ENCODE measurements around the gene ZNF496. TPM values are rescaled to one million over a fixed set of nuclear protein-coding genes. Genes with fewer than 3 reads are reported as not detected.
"Not testable (repeated sequence)": the region's sequence is repeated elsewhere in the genome, so short reads cannot be mapped to it uniquely, and the experiment has no call there.

Gene ZNF496
- 28.7 TPM for polyA plus RNA-seq (2013, experiment 1 of 2)
- 32.9 TPM for polyA plus RNA-seq (2013, experiment 2 of 2)

GRCh38 chr1:247331525-247332214 is at the start of gene ZNF496:
ZNF496 (minus strand) TSS chr1:247331867; CDS start chr1:247329578, 2,289 bp downstream.
- WGBS, result 1% methylated on average over 83 of the region's 93 CpGs
- H3K27ac ChIP-seq (ENCODE audit: low read depth, low read length), result peak within 1 kb of the TSS; percentile 88
- no peaks in the 10 kb centered on the region for H3K27me3 ChIP-seq (ENCODE audit: insufficient read depth, low read length)
- H3K4me3 ChIP-seq (ENCODE audit: low read length), result peak within 1 kb of the TSS; percentile 96
- no peaks in the 10 kb centered on the region for H3K9me3 ChIP-seq (ENCODE audit: insufficient read depth, low read depth, low read length)
- peak within 1 kb of the TSS; percentile 94 for H3K9ac ChIP-seq (ENCODE audit: low read depth, low read length)
- H3K4me1 ChIP-seq (ENCODE audit: insufficient read depth, low read length), result peaks cover 38% of the 10 kb centered on the region
- H3K36me3 ChIP-seq (ENCODE audit: insufficient read depth, low read length), result peaks cover 43% of the 10 kb centered on the region

DNA sequence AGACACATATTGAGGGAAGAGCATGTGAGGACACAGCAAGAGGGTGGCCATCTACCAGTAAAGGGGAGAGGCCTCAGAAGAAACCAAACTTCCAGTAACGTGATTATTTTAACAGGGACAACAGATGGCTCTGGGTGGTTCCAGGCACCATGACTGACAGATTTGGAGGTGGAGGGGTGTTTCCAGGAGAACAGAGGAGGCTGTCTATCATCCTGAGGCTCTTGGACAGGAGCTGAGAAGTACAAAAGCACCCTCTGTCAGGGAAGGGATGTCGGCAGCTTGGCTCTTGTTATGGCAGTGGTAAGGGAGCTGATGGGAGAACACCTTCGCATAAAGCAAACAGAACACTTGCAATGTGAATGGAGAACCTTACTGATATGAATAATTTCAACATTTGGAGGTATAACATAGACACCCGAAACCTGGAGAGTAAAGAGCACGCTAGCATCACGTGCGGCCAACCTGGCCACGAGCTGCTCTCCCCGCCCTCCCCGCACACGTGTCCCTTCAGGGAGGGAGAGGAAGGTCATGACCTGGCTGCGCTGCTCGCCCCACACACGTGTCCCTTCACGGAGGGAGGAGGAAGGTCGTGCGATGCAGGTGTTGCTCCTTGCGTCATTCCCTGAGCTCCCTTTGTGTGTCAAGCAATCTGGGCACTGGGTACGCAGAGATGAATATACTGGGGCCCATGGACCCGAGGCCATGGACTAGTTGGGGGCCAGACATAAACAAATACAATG is 46.8 kb upstream of the ZNF496 start:
- Histone ChIP-seq H3K36me3 (ENCODE audit: insufficient read depth, low read length) (peaks cover 3% of the 10 kb centered on the region; the same call in 1 of the 2 replicates), H3K9me3 (ENCODE audit: insufficient read depth, low read depth, low read length) (peaks cover 10% of the 10 kb centered on the region), H3K4me3 (ENCODE audit: low read length) (no peak overlapping the region), H3K27me3 (ENCODE audit: insufficient read depth, low read length) (no peaks in the 10 kb centered on the region), H3K9ac (ENCODE audit: low read depth, low read length) (no peak overlapping the region), H3K4me1 (ENCODE audit: insufficient read depth, low read length) (peaks cover 47% of the 10 kb centered on the region), H3K27ac (ENCODE audit: low read depth, low read length) (peak overlapping the region; percentile 83)
- 93% methylated on average over 20 of the region's 20 CpGs for WGBS

- H3K4me1 ChIP-seq (ENCODE audit: insufficient read depth, low read length), result peaks cover 47% of the 10 kb centered on the region
- WGBS, result 61% methylated on average over 7 of the region's 7 CpGs
- H3K4me3 ChIP-seq (ENCODE audit: low read length), result peak overlapping the region; percentile 52; the same call in 1 of the 2 replicates
- H3K27ac ChIP-seq (ENCODE audit: low read depth, low read length), result peak overlapping the region; percentile 83
- not testable (repeated sequence) for H3K36me3 ChIP-seq (ENCODE audit: insufficient read depth, low read length); H3K9me3 ChIP-seq (ENCODE audit: insufficient read depth, low read depth, low read length); H3K27me3 ChIP-seq (ENCODE audit: insufficient read depth, low read length)
- H3K9ac ChIP-seq (ENCODE audit: low read depth, low read length), result peak overlapping the region; percentile 71
Measured at GRCh38 chr1:247377656-247378055, 46.0 kb upstream of the ZNF496 start.

- H3K4me3 ChIP-seq (ENCODE audit: low read length), result peak overlapping the region; percentile 52
- peaks cover 47% of the 10 kb centered on the region for H3K4me1 ChIP-seq (ENCODE audit: insufficient read depth, low read length)
- 4% methylated on average over 7 of the region's 7 CpGs for WGBS
- peaks cover 3% of the 10 kb centered on the region; the same call in 1 of the 2 replicates for H3K36me3 ChIP-seq (ENCODE audit: insufficient read depth, low read length)
- peak overlapping the region; percentile 71 for H3K9ac ChIP-seq (ENCODE audit: low read depth, low read length)
- peaks cover 10% of the 10 kb centered on the region for H3K9me3 ChIP-seq (ENCODE audit: insufficient read depth, low read depth, low read length)
- peak overlapping the region; percentile 86 for H3K27ac ChIP-seq (ENCODE audit: low read depth, low read length)
- H3K27me3 ChIP-seq (ENCODE audit: insufficient read depth, low read length), result no peaks in the 10 kb centered on the region
Measured at GRCh38 chr1:247376659-247377058, 45.0 kb upstream of the ZNF496 start.

DNA sequence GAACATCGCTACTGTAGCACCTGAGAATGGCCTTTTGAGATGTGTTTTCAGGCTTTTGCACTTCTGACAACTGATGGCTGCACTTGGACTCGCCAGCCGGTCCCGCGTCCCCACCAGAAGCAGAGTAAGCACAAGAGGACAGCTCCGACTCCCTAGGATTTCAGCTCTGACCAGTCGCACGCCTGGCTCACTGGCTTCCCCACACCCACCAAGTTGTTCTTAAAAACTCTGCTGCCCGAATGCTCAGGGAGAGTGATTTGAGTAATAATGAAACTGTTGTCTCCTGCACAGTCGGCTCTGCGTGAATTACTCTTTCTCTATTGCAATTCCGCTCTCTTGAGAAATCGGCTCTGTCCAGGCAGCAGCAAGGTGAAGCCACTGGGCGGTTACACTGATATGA is 44.1 kb upstream of the ZNF496 start:
- peaks cover 52% of the 10 kb centered on the region for H3K4me1 ChIP-seq (ENCODE audit: insufficient read depth, low read length)
- H3K9ac ChIP-seq (ENCODE audit: low read depth, low read length), result peak overlapping the region; percentile 41; the same call in 1 of the 2 replicates
- H3K36me3 ChIP-seq (ENCODE audit: insufficient read depth, low read length), result peaks cover 3% of the 10 kb centered on the region; the same call in 1 of the 2 replicates
- H3K4me3 ChIP-seq (ENCODE audit: low read length), result peak overlapping the region; percentile 26
- H3K27me3 ChIP-seq (ENCODE audit: insufficient read depth, low read length), result no peaks in the 10 kb centered on the region
- peak overlapping the region; percentile 86 for H3K27ac ChIP-seq (ENCODE audit: low read depth, low read length)
- H3K9me3 ChIP-seq (ENCODE audit: insufficient read depth, low read depth, low read length), result peaks cover 10% of the 10 kb centered on the region
- WGBS, result 12% methylated on average over 14 of the region's 14 CpGs

DNA sequence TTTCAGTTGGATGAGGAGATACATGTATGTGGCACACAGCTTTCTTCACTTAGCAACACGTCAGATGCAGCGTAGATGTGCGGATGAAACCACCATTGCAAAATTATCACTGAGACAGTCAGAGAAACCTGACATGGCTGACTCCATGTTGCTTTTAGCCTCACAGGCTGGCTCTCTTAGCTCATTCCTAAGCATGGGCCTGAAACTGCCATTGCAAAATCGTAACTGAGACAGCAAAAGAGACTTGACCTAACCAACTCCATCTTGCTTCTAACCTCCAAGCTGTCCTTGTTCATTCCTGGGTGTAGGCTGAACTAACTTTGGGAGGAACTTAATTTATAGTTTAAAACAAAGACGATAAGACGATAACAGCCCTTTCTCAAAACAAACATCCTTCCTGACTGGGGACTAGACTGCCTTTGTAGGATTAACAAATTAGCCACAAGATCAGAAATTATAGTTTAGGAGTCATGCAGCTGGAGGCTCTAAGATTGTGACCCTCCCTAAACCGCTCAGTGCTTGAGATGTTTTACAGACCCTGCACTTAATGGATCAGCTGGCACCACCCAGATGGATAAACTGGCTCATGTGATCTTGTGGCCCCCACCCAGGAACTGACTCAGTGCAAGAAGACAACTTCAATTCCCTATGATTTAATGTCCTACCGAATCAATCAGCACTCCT is 43.1 kb upstream of the ZNF496 start:
- Histone ChIP-seq H3K9ac (ENCODE audit: low read depth, low read length) (0 out of 2 replicates have a peak overlapping the region, but pooled peaks have one; percentile 41), H3K4me1 (ENCODE audit: insufficient read depth, low read length) (peaks cover 57% of the 10 kb centered on the region), H3K27ac (ENCODE audit: low read depth, low read length) (peak overlapping the region; percentile 86; the same call in 1 of the 2 replicates)
- H3K9me3 ChIP-seq (ENCODE audit: insufficient read depth, low read depth, low read length); H3K4me3 ChIP-seq (ENCODE audit: low read length); H3K36me3 ChIP-seq (ENCODE audit: insufficient read depth, low read length); H3K27me3 ChIP-seq (ENCODE audit: insufficient read depth, low read length): not testable (repeated sequence)
- 84% methylated on average over 8 of the region's 8 CpGs for WGBS

DNA sequence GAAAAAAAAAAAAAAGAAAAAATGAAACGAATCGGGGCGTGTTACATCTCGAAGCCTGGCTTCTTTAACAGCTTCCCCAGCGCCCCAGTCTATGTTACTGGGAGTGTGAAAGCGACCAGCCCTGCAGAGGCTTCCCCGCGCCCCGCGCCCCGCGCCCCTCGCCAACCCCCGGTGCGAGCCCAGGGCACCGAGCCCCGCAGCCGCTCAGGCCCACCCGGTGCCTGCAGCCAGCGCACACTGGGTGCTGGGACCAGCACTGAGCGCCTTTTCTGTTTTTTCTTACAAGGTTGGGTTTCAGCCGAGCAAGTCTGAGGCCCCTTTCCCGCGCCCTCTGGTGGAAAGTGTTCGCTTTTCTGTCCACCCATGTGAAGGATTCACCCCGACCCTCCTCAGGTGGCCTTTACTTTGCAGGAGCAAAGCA is 42.1 kb upstream of the ZNF496 start:
- Histone ChIP-seq H3K27me3 (ENCODE audit: insufficient read depth, low read length) (no peaks in the 10 kb centered on the region), H3K27ac (ENCODE audit: low read depth, low read length) (no peak overlapping the region), H3K9me3 (ENCODE audit: insufficient read depth, low read depth, low read length) (no peaks in the 10 kb centered on the region), H3K4me1 (ENCODE audit: insufficient read depth, low read length) (peaks cover 58% of the 10 kb centered on the region), H3K9ac (ENCODE audit: low read depth, low read length) (no peak overlapping the region), H3K4me3 (ENCODE audit: low read length) (no peak overlapping the region), H3K36me3 (ENCODE audit: insufficient read depth, low read length) (no peaks in the 10 kb centered on the region)
- 75% methylated on average over 26 of the region's 26 CpGs for WGBS

GRCh38 chr1:247371801-247372259 is 40.2 kb upstream of the ZNF496 start:
- H3K4me3 ChIP-seq (ENCODE audit: low read length), result no peak overlapping the region
- peaks cover 44% of the 10 kb centered on the region for H3K4me1 ChIP-seq (ENCODE audit: insufficient read depth, low read length)
- 92% methylated on average over 16 of the region's 16 CpGs for WGBS
- no peak overlapping the region for H3K27ac ChIP-seq (ENCODE audit: low read depth, low read length)
- H3K36me3 ChIP-seq (ENCODE audit: insufficient read depth, low read length), result no peaks in the 10 kb centered on the region
- no peaks in the 10 kb centered on the region for H3K27me3 ChIP-seq (ENCODE audit: insufficient read depth, low read length)
- H3K9me3 ChIP-seq (ENCODE audit: insufficient read depth, low read depth, low read length), result no peaks in the 10 kb centered on the region
- no peak overlapping the region for H3K9ac ChIP-seq (ENCODE audit: low read depth, low read length)

DNA sequence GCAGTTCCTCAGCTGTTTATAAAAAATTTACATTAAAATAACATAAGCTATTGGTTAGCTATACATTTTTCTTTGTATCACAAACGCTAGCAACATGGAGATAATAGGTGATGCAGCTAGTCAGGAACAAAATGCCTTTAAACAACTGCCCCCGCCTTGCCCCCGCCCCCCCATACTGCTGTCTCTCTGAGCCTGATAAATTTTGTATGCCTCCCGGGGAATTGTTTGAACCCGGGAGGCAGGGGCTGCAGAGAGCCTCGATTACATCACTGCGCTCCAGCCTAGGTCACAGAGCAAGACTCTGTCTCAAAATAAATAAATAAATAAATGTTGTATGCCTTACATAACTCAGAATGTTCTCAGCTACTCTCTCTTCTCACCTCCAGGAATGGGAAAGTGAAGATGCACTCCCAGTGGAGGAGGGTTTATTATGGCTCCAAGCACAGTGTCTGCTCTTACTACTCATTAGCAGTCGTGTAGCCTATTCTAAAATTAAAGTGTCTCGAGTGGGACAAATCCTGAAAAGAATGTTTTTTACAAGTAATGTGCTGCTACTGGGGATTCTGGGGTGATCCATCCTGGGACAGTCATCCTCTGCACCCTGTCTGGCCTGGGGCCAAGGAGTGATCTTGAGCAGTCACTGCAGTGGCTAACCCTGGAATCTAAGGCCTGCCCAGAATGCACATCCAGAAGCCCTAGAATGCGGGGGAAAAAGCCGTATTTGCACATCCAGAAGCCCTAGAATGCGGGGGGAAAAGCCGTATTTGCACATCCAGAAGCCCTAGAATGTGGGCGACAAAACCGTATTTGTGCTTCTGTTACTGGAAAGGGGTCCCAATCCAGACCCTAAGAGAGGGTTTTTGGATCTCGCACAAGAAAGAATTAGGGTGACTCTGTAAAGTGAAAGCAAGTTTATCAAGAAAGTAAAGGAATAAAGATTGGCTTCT is 39.4 kb upstream of the ZNF496 start:
- H3K36me3 ChIP-seq (ENCODE audit: insufficient read depth, low read length), result no peaks in the 10 kb centered on the region
- no peak overlapping the region for H3K27ac ChIP-seq (ENCODE audit: low read depth, low read length)
- H3K9ac ChIP-seq (ENCODE audit: low read depth, low read length), result no peak overlapping the region
- H3K27me3 ChIP-seq (ENCODE audit: insufficient read depth, low read length), result no peaks in the 10 kb centered on the region
- WGBS, result 77% methylated on average over 16 of the region's 16 CpGs
- H3K4me1 ChIP-seq (ENCODE audit: insufficient read depth, low read length), result peaks cover 39% of the 10 kb centered on the region
- H3K4me3 ChIP-seq (ENCODE audit: low read length), result no peak overlapping the region
- peaks cover 4% of the 10 kb centered on the region; the same call in 1 of the 2 replicates for H3K9me3 ChIP-seq (ENCODE audit: insufficient read depth, low read depth, low read length)

DNA sequence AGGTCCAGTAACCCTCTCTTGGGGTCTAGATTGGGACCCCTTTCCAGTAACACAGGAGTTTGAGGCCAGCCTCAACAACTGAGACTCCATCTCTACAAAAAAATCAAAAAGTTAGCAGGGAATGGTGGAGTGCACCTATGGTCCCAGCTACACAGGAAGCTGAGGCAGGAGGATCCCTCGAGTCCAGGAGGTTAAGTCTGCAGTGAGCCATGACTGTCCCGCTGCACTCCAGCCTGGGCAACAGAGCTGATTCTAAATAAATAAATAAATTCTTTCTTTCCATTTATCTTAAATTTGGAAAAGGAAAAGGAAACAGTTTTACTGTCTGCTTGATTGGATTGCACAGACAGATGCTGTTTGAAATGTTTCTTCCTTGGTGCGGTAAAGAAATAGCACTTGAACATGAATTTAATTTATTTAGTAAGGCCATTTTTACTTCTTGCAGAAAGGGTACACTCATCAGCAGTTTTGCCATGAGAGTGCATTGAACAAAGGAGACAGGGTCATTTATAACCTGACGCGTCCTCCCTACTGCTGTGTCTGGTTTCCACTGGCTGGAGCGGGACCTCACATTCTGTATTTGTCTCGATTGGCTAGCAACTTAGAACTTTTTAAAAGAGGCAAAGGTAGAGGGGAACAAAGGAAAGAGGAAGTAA is 37.0 kb upstream of the ZNF496 start:
- Histone ChIP-seq H3K36me3 (ENCODE audit: insufficient read depth, low read length) (no peaks in the 10 kb centered on the region), H3K4me1 (ENCODE audit: insufficient read depth, low read length) (peaks cover 18% of the 10 kb centered on the region), H3K9me3 (ENCODE audit: insufficient read depth, low read depth, low read length) (peaks cover 21% of the 10 kb centered on the region), H3K4me3 (ENCODE audit: low read length) (no peak overlapping the region), H3K27ac (ENCODE audit: low read depth, low read length) (no peak overlapping the region), H3K27me3 (ENCODE audit: insufficient read depth, low read length) (no peaks in the 10 kb centered on the region), H3K9ac (ENCODE audit: low read depth, low read length) (no peak overlapping the region)
- 85% methylated on average over 6 of the region's 7 CpGs for WGBS
